ENCODE data around the gene LRCH1.

DNA sequence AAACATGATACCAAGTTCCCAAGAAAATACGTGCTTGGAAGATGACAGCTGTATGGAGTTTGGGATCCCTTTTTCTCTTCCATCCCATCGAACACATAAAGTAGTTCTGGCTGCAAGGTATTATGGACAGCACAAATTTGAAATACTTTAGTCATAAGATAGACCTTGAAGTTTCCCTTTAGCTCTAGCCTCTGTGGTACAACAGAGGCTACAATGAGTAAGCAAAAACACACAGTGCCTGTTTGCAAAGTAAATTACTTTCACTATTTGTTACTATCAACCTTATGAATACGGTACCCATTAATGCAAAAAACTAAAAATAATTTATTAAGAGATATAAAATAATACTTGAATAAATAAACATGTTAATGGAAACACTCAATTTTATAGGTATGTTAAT, 21.0 kb upstream of the LRCH1 start:
- TF ChIP-seq, protein P1, sequence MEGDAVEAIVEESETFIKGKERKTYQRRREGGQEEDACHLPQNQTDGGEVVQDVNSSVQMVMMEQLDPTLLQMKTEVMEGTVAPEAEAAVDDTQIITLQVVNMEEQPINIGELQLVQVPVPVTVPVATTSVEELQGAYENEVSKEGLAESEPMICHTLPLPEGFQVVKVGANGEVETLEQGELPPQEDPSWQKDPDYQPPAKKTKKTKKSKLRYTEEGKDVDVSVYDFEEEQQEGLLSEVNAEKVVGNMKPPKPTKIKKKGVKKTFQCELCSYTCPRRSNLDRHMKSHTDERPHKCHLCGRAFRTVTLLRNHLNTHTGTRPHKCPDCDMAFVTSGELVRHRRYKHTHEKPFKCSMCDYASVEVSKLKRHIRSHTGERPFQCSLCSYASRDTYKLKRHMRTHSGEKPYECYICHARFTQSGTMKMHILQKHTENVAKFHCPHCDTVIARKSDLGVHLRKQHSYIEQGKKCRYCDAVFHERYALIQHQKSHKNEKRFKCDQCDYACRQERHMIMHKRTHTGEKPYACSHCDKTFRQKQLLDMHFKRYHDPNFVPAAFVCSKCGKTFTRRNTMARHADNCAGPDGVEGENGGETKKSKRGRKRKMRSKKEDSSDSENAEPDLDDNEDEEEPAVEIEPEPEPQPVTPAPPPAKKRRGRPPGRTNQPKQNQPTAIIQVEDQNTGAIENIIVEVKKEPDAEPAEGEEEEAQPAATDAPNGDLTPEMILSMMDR (IDR thresholded peaks at IDR 0.05), result no peak
- TF ChIP-seq EP300 (IDR thresholded peaks at IDR 0.05), result no peak
- no peak for TF ChIP-seq POLR2A (IDR thresholded peaks at IDR 0.05)
